GM23338 (cell line): ENCODE data around the gene ZFC3H1.

Experiments
- CREB1 ChIP-seq: fragments of 250-450 bp; sonication (Bioruptor Pico); IDR thresholded peaks from 2 replicates; pipeline ENCODE4 v1.5.0; 2020; ENCODE audit warnings: low read depth, mild to moderate bottlenecking, moderate library complexity
- CTCF ChIP-seq, 2 experiments: fragments of 200-600 bp in 1 of 2; sonication (generic) in 1 of 2; conservative IDR thresholded peaks; 2 replicates each; pipeline versions ENCODE4 v1.5.1 to v1.6.1; 2016 to 2017; ENCODE audit warnings: antibody characterized with exemption in 2 of 2, low read depth in 2 of 2, mild to moderate bottlenecking in 2 of 2, moderate library complexity in 1 of 2
- ETS1 ChIP-seq: IDR thresholded peaks from 2 replicates; pipeline ENCODE4 v1.6.1; 2016; ENCODE audit warnings: antibody characterized with exemption
- EZH2 ChIP-seq: fragments of 200-600 bp; sonication (generic); IDR thresholded peaks from one replicate; pipeline ENCODE4 v1.8.0; 2017; ENCODE audit warnings: antibody characterized with exemption, mild to moderate bottlenecking, low read depth; ENCODE audit not compliant: unreplicated experiment
- EZH2phosphoT487 ChIP-seq: fragments of 200-600 bp; sonication (generic); IDR thresholded peaks from one replicate; pipeline ENCODE4 v1.8.1; 2018; ENCODE audit warnings: antibody characterized with exemption; ENCODE audit not compliant: unreplicated experiment
- JUNB ChIP-seq: IDR thresholded peaks from one replicate; pipeline ENCODE4 v1.6.1; 2016; ENCODE audit warnings: antibody characterized with exemption; ENCODE audit not compliant: unreplicated experiment
- NANOG ChIP-seq: IDR thresholded peaks from 2 replicates; pipeline ENCODE4 v1.6.1; 2016; ENCODE audit warnings: antibody characterized with exemption, borderline replicate concordance
- POLR2AphosphoS5 ChIP-seq: IDR thresholded peaks from 2 replicates; pipeline ENCODE4 v1.6.1; 2016; ENCODE audit warnings: antibody characterized with exemption, low read depth
- REST ChIP-seq: IDR thresholded peaks from one replicate; pipeline ENCODE4 v1.6.1; 2018; ENCODE audit warnings: antibody characterized with exemption; ENCODE audit not compliant: unreplicated experiment
- STAT1 ChIP-seq: IDR thresholded peaks from one replicate; pipeline ENCODE4 v1.6.1; 2016; ENCODE audit warnings: antibody characterized with exemption; ENCODE audit not compliant: unreplicated experiment
- ZNF114 ChIP-seq: fragments of 250-450 bp; sonication (Bioruptor Pico); IDR thresholded peaks from 2 replicates; pipeline ENCODE4 v1.5.0; 2020; ENCODE audit warnings: mild to moderate bottlenecking, moderate library complexity
- ZNF331 ChIP-seq: fragments of 250-450 bp; sonication (Bioruptor Pico); IDR thresholded peaks from 2 replicates; pipeline ENCODE4 v1.5.0; 2020; ENCODE audit warnings: low read depth, mild to moderate bottlenecking, moderate library complexity
- ZNF462 ChIP-seq: fragments of 250-450 bp; sonication (Bioruptor Pico); IDR thresholded peaks from 2 replicates; pipeline ENCODE4 v1.5.0; 2020; ENCODE audit warnings: mild to moderate bottlenecking, moderate library complexity

GRCh38 chr12:71589478-71589881 lies 74.2 kb downstream of the ZFC3H1 start:
- TF ChIP-seq CTCF (conservative IDR thresholded peaks at IDR 0.05; ENCODE audit: low read depth in 2 of 2): no peak
- TF ChIP-seq ETS1: no peak
- TF ChIP-seq EZH2: no peak
- TF ChIP-seq POLR2AphosphoS5: no peak
- no peak for TF ChIP-seq REST
- TF ChIP-seq EZH2phosphoT487: no peak
- no peak for TF ChIP-seq ZNF331 (CRISPR knock-in tag)
- no peak for TF ChIP-seq CREB1
- no peak for TF ChIP-seq ZNF114 (CRISPR knock-in tag)
- no peak for TF ChIP-seq JUNB
- TF ChIP-seq NANOG: no peak
- TF ChIP-seq STAT1: no peak
- TF ChIP-seq ZNF462 (CRISPR knock-in tag): no peak
